Skin epidermis (tissue), 12 donors: ENCODE measurements around the gene SETX.
A peak's percentile ranks its signal among the peaks of the same experiment; 100 is the strongest.
"Not testable (repeated sequence)": the region's sequence is repeated elsewhere in the genome, so short reads cannot be mapped to it uniquely, and the experiment has no call there.

ENCODE experiments used
- H3K27ac ChIP-seq, 21 experiments: fragments of 200-600 bp; sonication (generic) in 11 of 21; one replicate each; pipeline ENCODE4 v1.5.0; 2020; ENCODE audit warnings: mild to moderate bottlenecking in 3 of 21, inconsistent platforms in 2 of 21, moderate library complexity in 2 of 21
- H3K4me3 ChIP-seq, 7 experiments: fragments of 200-600 bp; sonication (generic) in 2 of 7; one replicate each; pipeline ENCODE4 v1.5.0; 2020; ENCODE audit warnings: inconsistent platforms in 2 of 7, mild to moderate bottlenecking in 2 of 7, moderate library complexity in 1 of 7

The SETX gene

GRCh38 chr9:132293145-132293721 is 61.6 kb downstream of the SETX start:
- Histone ChIP-seq H3K4me3 (no peak overlapping the region), H3K27ac (no peak overlapping the region)

GRCh38 chr9:132288966-132289365 is 65.8 kb downstream of the SETX start:
- no peak overlapping the region for H3K27ac ChIP-seq

DNA sequence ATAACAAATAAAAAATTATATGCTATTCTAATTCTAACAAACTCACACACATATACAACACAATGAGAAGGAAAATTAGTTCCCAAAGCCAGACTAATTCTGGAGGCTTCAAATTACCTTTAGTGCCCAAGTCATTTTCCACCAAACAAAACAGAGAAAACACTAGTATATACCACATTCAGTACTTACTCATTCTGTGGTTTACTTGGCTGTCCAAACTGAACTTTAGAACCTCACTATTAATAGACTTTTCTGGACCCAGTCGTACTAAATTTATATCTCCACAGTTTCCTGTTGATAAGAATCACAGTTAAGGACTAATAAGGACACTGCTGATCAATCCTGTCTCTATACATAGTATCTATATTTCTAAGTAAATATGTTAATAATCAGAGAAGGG is 66.4 kb downstream of the SETX start:
- H3K4me3 ChIP-seq: no peak overlapping the region
- no peak overlapping the region for H3K27ac ChIP-seq

More at GRCh38 chr9:132288966-132289365, 65.8 kb downstream of the SETX start:
- no peak overlapping the region for H3K4me3 ChIP-seq

- Histone ChIP-seq H3K27ac (no peak overlapping the region), H3K4me3 (no peak overlapping the region)
These were observed 67.5 kb downstream of the SETX start for GRCh38 chr9:132287256-132287760.

GRCh38 chr9:132283863-132284262 is 70.9 kb downstream of the SETX start:
- no peak overlapping the region for H3K27ac ChIP-seq
- H3K4me3 ChIP-seq: no peak overlapping the region

- Histone ChIP-seq H3K4me3 (no peak overlapping the region), H3K27ac (no peak overlapping the region)
These were observed 71.6 kb downstream of the SETX start for GRCh38 chr9:132283165-132283564.

- H3K27ac ChIP-seq: no peak overlapping the region
These were observed 79.9 kb downstream of the SETX start for GRCh38 chr9:132274861-132275260.

GRCh38 chr9:132269704-132270516 is 84.9 kb downstream of the SETX start:
- peak overlapping the region in 1 of 21 experiments; percentile 49 for H3K27ac ChIP-seq
- H3K4me3 ChIP-seq: not testable (repeated sequence)

More at GRCh38 chr9:132274861-132275260, 79.9 kb downstream of the SETX start:
- no peak overlapping the region for H3K4me3 ChIP-seq

- no peak overlapping the region for H3K4me3 ChIP-seq
- H3K27ac ChIP-seq: peak overlapping the region in 4 of 21 experiments; percentile 1 to 31 (median 28)
These were observed 85.9 kb downstream of the SETX start for GRCh38 chr9:132268725-132269352.

GRCh38 chr9:132267660-132268059 is 87.1 kb downstream of the SETX start:
- H3K4me3 ChIP-seq: no peak overlapping the region
- H3K27ac ChIP-seq: no peak overlapping the region

DNA sequence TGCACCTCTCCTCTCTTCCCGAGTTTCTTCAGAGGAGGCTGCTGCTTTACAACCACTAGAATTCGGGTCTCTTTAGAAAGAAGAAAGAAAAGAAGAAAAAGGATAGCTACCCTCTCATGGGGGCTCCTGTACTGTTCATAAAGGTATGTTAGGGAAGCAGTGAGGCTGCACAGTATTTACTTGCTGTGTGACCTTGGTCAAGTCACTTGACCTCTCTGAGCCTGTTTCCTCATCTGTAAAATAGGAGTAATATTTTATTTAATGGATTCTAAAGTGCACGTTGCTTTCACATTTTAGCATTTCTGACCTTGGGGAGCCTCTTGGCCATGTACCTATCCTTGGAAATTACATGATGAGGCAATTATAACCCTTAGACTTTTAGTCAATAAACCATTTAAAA is 88.8 kb downstream of the SETX start:
- Histone ChIP-seq H3K27ac (no peak overlapping the region), H3K4me3 (no peak overlapping the region)

DNA sequence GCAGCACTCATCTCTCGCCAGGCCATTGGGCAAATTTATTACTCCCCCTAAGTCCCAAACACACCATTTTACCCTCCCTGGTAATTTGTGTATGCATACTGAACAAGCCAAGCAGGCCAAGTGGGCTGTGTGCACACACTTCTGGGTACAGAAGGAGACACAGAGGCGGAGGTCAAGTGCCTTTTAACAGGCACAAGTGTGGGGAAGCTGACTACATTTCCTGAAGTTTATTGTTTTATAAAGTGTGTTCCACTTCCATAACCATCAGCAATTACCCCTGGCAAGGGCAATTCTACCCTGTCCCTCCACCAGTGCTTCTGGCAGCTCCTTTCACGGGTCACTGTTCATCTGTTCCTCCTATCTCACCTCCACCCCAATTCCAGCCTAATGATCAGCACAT is 93.9 kb downstream of the SETX start:
- Histone ChIP-seq H3K27ac (no peak overlapping the region), H3K4me3 (no peak overlapping the region)

GRCh38 chr9:132250324-132251262 is 104.2 kb downstream of the SETX start:
- Histone ChIP-seq H3K27ac (no peak overlapping the region), H3K4me3 (no peak overlapping the region)

DNA sequence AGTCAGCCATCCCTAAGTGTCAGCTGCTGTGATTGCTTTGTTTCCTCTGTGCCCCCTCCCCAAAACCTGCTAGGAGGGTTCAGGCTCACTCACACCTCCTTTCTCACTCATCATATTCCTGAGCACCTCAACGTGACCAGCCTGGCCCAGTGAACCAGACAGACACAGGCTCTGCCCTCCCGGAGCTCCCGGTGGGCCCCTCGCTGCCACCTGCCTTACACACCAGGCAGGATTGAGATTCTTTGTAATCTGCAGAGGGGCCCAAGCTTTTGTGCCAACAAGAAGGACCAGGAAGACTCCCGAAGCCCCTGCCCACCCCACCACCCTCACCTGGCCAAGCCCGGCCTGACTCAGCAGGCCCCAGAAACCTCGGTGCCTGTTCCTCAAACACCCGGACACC is 105.1 kb downstream of the SETX start:
- no peak overlapping the region for H3K27ac ChIP-seq
- no peak overlapping the region for H3K4me3 ChIP-seq

DNA sequence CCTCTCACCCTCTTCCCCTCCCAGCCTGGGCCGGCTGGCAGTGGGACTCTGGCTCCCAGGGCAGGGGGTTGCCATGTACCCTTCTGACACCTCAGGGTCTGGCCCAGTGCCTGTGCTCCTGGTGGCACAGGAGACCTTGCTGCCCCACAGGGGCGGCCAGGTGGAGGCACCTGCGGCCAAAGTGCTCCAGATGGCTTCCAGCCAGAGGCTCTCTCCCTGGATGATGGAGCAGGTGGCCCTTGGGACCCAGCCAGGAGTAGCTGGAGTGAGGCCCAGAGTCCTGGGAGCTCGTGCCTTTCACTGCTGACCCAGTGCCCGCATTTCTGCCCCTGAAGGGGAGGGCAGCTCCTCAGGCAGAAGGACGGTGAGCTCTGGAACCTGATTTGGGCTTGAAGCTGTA is 105.7 kb downstream of the SETX start:
- Histone ChIP-seq H3K27ac (no peak overlapping the region), H3K4me3 (no peak overlapping the region)

DNA sequence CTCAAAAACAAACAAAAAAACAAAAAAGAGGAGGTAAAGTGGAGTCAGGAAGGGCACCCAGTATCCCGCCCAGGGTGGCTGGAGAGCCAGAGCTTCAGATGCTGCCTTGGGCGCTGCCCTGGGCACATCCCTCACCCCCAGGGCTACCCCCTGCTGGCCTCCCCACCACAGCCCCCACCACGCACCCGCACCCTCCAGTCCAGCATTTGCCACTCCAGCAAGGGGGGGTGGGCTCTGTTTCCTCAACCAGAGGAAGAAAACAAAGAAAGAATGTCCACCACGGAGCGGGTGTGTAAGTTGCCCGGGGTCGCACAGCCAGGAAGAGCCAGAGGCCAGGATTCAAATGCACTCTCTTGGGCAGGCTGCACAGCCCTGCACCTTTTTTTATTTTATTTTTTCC is 106.8 kb downstream of the SETX start:
- H3K27ac ChIP-seq: no peak overlapping the region
- H3K4me3 ChIP-seq: no peak overlapping the region

- Histone ChIP-seq H3K27ac (no peak overlapping the region), H3K4me3 (no peak overlapping the region)
These were observed 109.3 kb downstream of the SETX start for GRCh38 chr9:132245465-132245864.

GRCh38 chr9:132244582-132245455 is 110.0 kb downstream of the SETX start:
- no peak overlapping the region for H3K27ac ChIP-seq
- H3K4me3 ChIP-seq: no peak overlapping the region
